Glutamatergic neuron (in vitro differentiated cells): Measurements from ENCODE around the gene UBE3D. TPM values are rescaled to one million over a fixed set of nuclear protein-coding genes. Genes with fewer than 3 reads are reported as not detected.

Source experiments
- DNase-seq: peaks from one replicate; pipeline ENCODE4 v3.0.0; 2022
- H3K27ac Mint-ChIP-seq: one replicate; pipeline ENCODE4 v1.8.0; 2020; ENCODE audit warnings: mild to moderate bottlenecking, mixed read lengths, inconsistent platforms; ENCODE audit not compliant: unreplicated experiment
- H3K27me3 Mint-ChIP-seq: one replicate; pipeline ENCODE4 v1.8.0; 2020; ENCODE audit warnings: mild to moderate bottlenecking, moderate library complexity, mixed read lengths, inconsistent platforms; ENCODE audit not compliant: unreplicated experiment
- H3K36me3 Mint-ChIP-seq: one replicate; pipeline ENCODE4 v1.8.0; 2020; ENCODE audit warnings: mild to moderate bottlenecking, mixed read lengths, inconsistent platforms; ENCODE audit not compliant: unreplicated experiment
- H3K4me1 Mint-ChIP-seq: one replicate; pipeline ENCODE4 v1.8.0; 2020; ENCODE audit warnings: mild to moderate bottlenecking, low read depth, mixed read lengths, inconsistent platforms; ENCODE audit not compliant: unreplicated experiment
- H3K4me3 Mint-ChIP-seq: one replicate; pipeline ENCODE4 v1.8.0; 2020; ENCODE audit warnings: mild to moderate bottlenecking, mixed read lengths, inconsistent platforms; ENCODE audit not compliant: unreplicated experiment
- H3K9me3 Mint-ChIP-seq: one replicate; pipeline ENCODE4 v1.8.0; 2020; ENCODE audit warnings: mild to moderate bottlenecking, moderate library complexity, mixed read lengths, inconsistent platforms; ENCODE audit not compliant: unreplicated experiment
- total RNA-seq: library from RNA; stranded (reverse); fragmentation: NEBNext Ultra II Directional; extraction: Animal tissue kit (Norgen Biotek cat#: 25700); gene quantifications from one replicate; pipeline ENCODE4 v1.2.1, GENCODE V29; 2021; ENCODE audit not compliant: unreplicated experiment
- TF ChIP-seq, protein P1 (sequence below): fragments of 200-600 bp; sonication (generic); IDR thresholded peaks from one replicate; pipeline ENCODE4 v1.5.0; 2021; ENCODE audit not compliant: partially characterized antibody, unreplicated experiment

UBE3D gene
- total RNA-seq, 1 donor from 2014 or later = 12.3 TPM

DNA sequence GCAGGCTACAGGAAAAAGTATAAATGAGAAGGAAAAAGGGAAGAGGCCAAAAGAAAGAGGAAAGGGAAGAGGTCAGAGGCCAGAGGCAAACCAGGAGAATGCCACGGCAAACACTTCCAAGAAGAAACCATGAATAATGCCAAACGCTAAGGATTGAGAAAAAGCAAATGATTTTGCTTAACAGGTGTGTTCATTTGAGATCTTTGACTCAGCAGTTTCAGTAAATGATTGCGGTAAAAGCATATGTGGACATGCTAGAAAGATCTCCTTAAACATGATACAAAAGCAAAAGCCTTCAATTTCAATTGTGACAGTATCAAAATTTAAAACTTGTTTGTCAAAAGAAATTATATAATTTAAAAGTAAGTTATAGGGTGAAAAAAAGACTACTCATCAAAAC, 70.6 kb downstream of the UBE3D start:
- Mint-ChIP-seq H3K27ac (no peak overlapping the region), H3K27me3 (no peaks in the 10 kb centered on the region), H3K4me3 (no peak overlapping the region), H3K9me3 (no peaks in the 10 kb centered on the region), H3K4me1 (no peaks in the 10 kb centered on the region), H3K36me3 (no peaks in the 10 kb centered on the region)
- no peak for DNase-seq
- TF ChIP-seq, protein P1, sequence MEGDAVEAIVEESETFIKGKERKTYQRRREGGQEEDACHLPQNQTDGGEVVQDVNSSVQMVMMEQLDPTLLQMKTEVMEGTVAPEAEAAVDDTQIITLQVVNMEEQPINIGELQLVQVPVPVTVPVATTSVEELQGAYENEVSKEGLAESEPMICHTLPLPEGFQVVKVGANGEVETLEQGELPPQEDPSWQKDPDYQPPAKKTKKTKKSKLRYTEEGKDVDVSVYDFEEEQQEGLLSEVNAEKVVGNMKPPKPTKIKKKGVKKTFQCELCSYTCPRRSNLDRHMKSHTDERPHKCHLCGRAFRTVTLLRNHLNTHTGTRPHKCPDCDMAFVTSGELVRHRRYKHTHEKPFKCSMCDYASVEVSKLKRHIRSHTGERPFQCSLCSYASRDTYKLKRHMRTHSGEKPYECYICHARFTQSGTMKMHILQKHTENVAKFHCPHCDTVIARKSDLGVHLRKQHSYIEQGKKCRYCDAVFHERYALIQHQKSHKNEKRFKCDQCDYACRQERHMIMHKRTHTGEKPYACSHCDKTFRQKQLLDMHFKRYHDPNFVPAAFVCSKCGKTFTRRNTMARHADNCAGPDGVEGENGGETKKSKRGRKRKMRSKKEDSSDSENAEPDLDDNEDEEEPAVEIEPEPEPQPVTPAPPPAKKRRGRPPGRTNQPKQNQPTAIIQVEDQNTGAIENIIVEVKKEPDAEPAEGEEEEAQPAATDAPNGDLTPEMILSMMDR = no peak

DNA sequence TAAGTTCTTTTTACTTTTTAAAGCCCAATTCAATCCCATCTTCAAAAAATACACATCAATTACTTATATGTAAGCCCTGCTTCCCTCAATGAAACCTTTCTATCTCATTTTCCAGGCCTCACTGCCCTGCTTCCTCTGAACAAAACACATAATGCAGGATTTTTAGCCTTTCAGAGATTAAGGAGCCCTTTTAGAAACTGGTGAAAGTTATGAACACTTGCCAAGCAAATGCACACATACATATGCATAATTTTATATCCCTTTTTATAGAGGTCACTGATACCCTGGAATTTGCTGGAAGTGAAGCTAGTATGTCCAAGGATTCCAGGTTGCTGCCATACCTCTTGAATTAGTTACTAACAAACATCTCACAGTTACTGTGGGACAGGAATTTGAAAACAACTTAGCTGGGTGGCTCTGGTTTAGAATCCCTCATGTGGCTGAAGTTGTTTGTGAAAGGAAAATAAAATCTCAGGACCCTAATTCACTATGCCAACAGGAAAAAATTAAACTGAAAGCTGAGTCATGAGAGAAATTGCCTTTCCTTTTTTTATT, 75.8 kb downstream of the UBE3D start:
- TF ChIP-seq, protein P1 = no peak
- H3K27ac Mint-ChIP-seq = no peak overlapping the region
- H3K4me1 Mint-ChIP-seq = peaks cover 6% of the 10 kb centered on the region
- no peaks in the 10 kb centered on the region for H3K9me3 Mint-ChIP-seq
- H3K27me3 Mint-ChIP-seq = no peaks in the 10 kb centered on the region
- no peak for DNase-seq
- no peaks in the 10 kb centered on the region for H3K36me3 Mint-ChIP-seq
- no peak overlapping the region for H3K4me3 Mint-ChIP-seq

DNA sequence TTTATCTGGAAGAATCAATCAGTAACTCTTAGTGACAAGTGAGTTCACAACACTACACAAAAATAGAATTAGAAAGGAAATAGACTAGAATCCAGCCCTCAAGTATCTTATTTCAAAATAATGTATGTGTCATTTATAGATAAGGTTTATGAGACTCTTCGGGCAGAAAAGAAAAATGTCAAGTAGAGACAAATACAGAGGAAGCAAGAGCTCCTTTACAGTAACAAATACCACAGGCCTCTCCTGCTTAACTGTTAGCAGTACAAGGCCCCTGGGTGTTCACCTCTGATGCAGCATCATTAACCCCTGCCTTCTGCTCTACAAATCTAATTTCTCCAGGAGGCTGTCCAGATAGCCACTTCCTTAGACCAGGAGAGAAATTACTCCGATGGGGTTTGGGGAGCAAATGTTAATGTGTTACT, 76.7 kb downstream of the UBE3D start:
- Mint-ChIP-seq H3K9me3 (no peaks in the 10 kb centered on the region), H3K36me3 (no peaks in the 10 kb centered on the region), H3K4me1 (peaks cover 6% of the 10 kb centered on the region), H3K27ac (no peak overlapping the region), H3K27me3 (no peaks in the 10 kb centered on the region), H3K4me3 (no peak overlapping the region)
- no peak for DNase-seq
- TF ChIP-seq, protein P1 = no peak

DNA sequence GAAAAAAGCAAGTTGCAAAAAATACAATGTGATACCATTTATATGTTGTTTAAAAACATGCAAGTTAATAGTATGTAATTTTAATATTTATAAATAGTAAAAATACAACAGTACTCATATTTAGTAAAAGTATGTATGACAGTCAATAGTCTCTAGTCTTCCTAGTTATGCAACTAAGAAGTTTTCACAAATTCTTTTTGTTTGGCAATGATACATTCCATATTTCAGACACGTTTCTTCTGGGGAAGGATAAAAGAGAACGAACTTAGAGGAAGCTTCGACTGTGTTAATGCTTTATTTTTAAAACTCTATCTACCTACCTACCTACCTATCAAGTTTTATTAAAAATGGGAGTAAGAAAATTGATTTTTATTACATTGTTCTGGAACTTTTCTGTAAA, 77.7 kb downstream of the UBE3D start:
- H3K4me3 Mint-ChIP-seq = no peak overlapping the region

DNA sequence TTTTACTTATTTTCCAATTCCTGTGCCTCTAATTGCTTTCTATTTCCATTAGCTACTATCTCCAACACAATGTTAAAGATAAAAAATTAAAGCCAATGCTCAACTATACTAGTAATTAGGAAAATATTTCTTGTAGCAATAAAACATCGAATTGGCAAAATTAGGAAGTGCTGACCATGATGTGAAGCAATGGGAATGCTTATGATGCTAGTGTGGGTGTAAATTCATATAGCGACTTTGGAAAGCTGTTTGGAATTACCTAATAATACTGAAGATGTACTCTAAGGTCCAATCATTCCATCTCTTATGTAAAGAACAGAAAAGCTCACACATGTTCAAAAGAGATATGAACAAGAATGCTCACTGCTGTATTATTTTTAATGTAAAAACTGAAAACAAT, 78.2 kb downstream of the UBE3D start:
- Mint-ChIP-seq H3K27ac (no peak overlapping the region), H3K4me3 (no peak overlapping the region), H3K4me1 (peaks cover 6% of the 10 kb centered on the region), H3K36me3 (no peaks in the 10 kb centered on the region), H3K9me3 (no peaks in the 10 kb centered on the region), H3K27me3 (no peaks in the 10 kb centered on the region)
- TF ChIP-seq, protein P1 = no peak
- no peak for DNase-seq

More for the DNA sequence above, 77.7 kb downstream of the UBE3D start:
- Mint-ChIP-seq H3K9me3 (no peaks in the 10 kb centered on the region), H3K27ac (no peak overlapping the region), H3K27me3 (no peaks in the 10 kb centered on the region), H3K36me3 (no peaks in the 10 kb centered on the region), H3K4me1 (peaks cover 6% of the 10 kb centered on the region)
- TF ChIP-seq, protein P1 = no peak
- DNase-seq = no peak
